ENCODE results near the gene SGCA. TPM values are rescaled to one million over a fixed set of nuclear protein-coding genes. Genes with fewer than 3 reads are reported as not detected.
A peak's percentile ranks its signal among the peaks of the same experiment; 100 is the strongest.

The SGCA gene
- total and polyA plus RNA-seq, 2 donors (not counting 3 experiments of a cell fraction or from before 2014, with no cell fraction given) = not detected

DNA sequence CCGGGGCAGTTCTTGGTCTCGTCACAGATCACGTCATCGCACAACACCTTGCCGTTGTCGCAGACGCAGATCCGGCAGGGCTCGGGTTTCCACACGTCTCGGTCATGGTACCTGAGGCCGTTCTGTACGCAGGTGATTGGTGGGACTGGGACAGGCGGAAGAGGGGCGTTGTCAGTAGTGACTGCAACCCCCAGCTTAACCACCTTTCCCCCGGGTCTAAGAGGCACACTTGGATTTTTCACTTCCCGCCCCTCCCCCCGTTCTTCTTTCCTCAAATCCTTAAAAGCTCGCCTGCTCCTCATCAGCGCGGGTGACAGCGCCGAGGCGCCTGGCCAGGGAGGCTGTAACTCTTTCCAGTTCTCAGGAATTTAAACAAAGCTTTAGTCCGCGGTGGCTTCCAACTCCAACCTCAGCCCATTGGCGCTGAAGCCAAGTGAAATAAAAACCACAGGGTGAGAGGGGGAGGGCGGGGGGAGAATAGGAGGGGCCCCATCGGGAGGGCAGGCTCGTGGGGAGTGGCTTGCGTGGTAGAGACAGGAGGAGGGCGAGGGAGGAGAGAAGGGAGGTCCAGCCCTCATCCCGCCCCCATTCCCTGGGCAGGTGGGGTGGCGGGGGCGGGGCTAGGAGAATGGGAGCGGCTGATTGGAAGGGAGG lies 34.1 kb downstream of the SGCA start:
- BruUV-seq (replicated peaks) = no TSS peak
- no peaks in the 10 kb centered on the region for H4K20me1 ChIP-seq (replicated peaks; ENCODE audit: control insufficient read depth, extremely low read depth, insufficient read depth, low read length)

More for the DNA sequence above, 34.1 kb downstream of the SGCA start:
- dilution Hi-C loops (cut with MboI; ENCODE audit: extremely low pct_ligation_motif_present, low sequenced_read_pairs) = no loop called here
- FAIRE-seq (no peak), DNase-seq (ENCODE audit: low read depth, low spot score) (peak; percentile 62)
- peaks cover 13 to 24% of the 10 kb centered on the region in 2 experiments for H3K27me3 ChIP-seq (ENCODE audit: control insufficient read depth in 2 of 2, insufficient read depth in 2 of 2, low read length in 2 of 2)
- peak overlapping the region in 2 of 3 experiments; percentile 7 to 13 for H3K4me3 ChIP-seq (replicated peaks in 1 of 3; ENCODE audit: insufficient read depth in 1 of 3, low read depth in 1 of 3, low read length in 3 of 3)
- ChIA-PET POLR2A (interaction anchor here (0.6 kb wide), 2 partner anchors 77 to 83 kb away, joined by 3 to 8 read pairs; no protein-coding TSS in a partner anchor), CTCF (interaction anchor here (0.6 to 3.9 kb wide), 50 partner anchors 12 to 417 kb away, joined by 3 to 390 read pairs (median 5); partner anchors contain the start of genes LRRC59, RSAD1, SGCA and TMEM92)
- no peak overlapping the region for H3K9ac ChIP-seq (replicated peaks; ENCODE audit: extremely low read depth, insufficient read depth, low read length)
- H3K9me3 ChIP-seq (replicated peaks; ENCODE audit: control insufficient read depth, insufficient read depth, low read length) = no peaks in the 10 kb centered on the region
- no peaks in the 10 kb centered on the region for H3K36me3 ChIP-seq (ENCODE audit: control insufficient read depth in 2 of 2, extremely low read depth in 1 of 2, insufficient read depth in 2 of 2, low read length in 2 of 2)
- peak overlapping the region; percentile 61 for H2AFZ ChIP-seq (ENCODE audit: low read depth, low read length)
- no peak overlapping the region for H3K27ac ChIP-seq (ENCODE audit: insufficient read depth, low read depth, low read length)
- no peaks in the 10 kb centered on the region for H3K79me2 ChIP-seq (ENCODE audit: control insufficient read depth, insufficient read depth, low read length)
- intact Hi-C loops (cut with micrococcal nuclease) = loop anchor here (1.0 kb wide), 3 partner anchors 73 to 278 kb away; partner anchors contain the start of gene RSAD1
- H3K4me1 ChIP-seq (ENCODE audit: control insufficient read depth, extremely low read depth, insufficient read depth, low read length) = no peaks in the 10 kb centered on the region
- H3K9me1 ChIP-seq (replicated peaks; ENCODE audit: control insufficient read depth, extremely low read depth, insufficient read depth, low read length) = no peaks in the 10 kb centered on the region
- TF ChIP-seq GATA2 (IDR thresholded peaks at IDR 0.05; ENCODE audit: insufficient read depth, insufficient read length, low read depth, low read length) (no peak), POLR2A (IDR thresholded peaks at IDR 0.05; ENCODE audit: low read depth, low read length) (no peak), JUN (IDR thresholded peaks at IDR 0.05; ENCODE audit: borderline replicate concordance, insufficient read depth, insufficient read length, low read depth) (no peak), POLR2AphosphoS5 (IDR thresholded peaks at IDR 0.05; ENCODE audit: insufficient read depth, low read depth, low read length) (no peak), FOS (IDR thresholded peaks at IDR 0.05; ENCODE audit: borderline replicate concordance, insufficient read depth, low read length) (no peak), EZH2 (IDR thresholded peaks at IDR 0.05; ENCODE audit: borderline replicate concordance, low read depth, low read length, severe bottlenecking) (no peak), MYC (IDR thresholded peaks at IDR 0.05; ENCODE audit: low read depth, low read length) (no peak)
- TF ChIP-seq, protein P1, sequence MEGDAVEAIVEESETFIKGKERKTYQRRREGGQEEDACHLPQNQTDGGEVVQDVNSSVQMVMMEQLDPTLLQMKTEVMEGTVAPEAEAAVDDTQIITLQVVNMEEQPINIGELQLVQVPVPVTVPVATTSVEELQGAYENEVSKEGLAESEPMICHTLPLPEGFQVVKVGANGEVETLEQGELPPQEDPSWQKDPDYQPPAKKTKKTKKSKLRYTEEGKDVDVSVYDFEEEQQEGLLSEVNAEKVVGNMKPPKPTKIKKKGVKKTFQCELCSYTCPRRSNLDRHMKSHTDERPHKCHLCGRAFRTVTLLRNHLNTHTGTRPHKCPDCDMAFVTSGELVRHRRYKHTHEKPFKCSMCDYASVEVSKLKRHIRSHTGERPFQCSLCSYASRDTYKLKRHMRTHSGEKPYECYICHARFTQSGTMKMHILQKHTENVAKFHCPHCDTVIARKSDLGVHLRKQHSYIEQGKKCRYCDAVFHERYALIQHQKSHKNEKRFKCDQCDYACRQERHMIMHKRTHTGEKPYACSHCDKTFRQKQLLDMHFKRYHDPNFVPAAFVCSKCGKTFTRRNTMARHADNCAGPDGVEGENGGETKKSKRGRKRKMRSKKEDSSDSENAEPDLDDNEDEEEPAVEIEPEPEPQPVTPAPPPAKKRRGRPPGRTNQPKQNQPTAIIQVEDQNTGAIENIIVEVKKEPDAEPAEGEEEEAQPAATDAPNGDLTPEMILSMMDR (IDR thresholded peaks at IDR 0.05; ENCODE audit: extremely low read depth in 1 of 2, insufficient read depth in 1 of 2, low read depth in 1 of 2, low read length in 2 of 2) = no peak
- TF ChIP-seq, protein P2, sequence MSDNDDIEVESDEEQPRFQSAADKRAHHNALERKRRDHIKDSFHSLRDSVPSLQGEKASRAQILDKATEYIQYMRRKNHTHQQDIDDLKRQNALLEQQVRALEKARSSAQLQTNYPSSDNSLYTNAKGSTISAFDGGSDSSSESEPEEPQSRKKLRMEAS (IDR thresholded peaks at IDR 0.05; ENCODE audit: insufficient read depth, insufficient read length) = no peak
- H3K4me2 ChIP-seq (ENCODE audit: insufficient read depth, low read length) = peak overlapping the region; percentile 50

All from endothelial cell of umbilical vein (primary cell).